ENCODE data around the gene CUEDC1.

DNA sequence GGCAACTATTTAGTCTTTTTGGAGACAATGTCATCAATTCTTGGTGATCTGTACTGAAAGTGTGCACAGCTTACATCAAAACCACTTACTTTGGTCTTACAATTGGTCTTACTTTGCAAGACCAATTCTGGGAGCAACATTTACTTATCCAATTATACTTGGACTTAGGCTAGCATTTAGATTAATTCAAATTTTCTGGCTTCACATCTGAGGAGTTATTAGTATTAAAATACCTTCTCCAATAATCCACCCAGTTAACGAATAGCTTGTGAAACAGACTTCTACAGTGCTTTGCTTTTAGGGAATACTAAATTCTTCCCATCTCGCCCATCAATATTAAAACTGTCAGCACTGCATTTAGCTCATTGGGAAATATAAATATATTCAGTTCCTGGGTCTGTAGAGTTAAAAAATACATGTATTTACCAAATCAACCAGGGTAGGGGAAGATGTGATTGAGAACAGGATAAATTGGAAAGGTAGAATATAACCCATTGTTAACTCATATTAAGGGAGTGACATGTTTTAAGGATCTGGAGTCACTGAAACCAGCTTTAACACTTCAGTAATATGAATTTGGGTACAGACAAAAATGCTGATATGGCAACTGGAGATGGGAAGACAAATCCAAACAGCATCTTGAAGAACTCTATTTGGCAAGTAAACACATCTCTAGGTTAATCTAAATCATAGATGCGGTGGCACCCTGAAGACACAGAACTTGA is 42.0 kb upstream of the CUEDC1 start:
- no peak for TF ChIP-seq POLR2A (IDR thresholded peaks at IDR 0.05)
- TF ChIP-seq, protein P1, sequence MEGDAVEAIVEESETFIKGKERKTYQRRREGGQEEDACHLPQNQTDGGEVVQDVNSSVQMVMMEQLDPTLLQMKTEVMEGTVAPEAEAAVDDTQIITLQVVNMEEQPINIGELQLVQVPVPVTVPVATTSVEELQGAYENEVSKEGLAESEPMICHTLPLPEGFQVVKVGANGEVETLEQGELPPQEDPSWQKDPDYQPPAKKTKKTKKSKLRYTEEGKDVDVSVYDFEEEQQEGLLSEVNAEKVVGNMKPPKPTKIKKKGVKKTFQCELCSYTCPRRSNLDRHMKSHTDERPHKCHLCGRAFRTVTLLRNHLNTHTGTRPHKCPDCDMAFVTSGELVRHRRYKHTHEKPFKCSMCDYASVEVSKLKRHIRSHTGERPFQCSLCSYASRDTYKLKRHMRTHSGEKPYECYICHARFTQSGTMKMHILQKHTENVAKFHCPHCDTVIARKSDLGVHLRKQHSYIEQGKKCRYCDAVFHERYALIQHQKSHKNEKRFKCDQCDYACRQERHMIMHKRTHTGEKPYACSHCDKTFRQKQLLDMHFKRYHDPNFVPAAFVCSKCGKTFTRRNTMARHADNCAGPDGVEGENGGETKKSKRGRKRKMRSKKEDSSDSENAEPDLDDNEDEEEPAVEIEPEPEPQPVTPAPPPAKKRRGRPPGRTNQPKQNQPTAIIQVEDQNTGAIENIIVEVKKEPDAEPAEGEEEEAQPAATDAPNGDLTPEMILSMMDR (IDR thresholded peaks at IDR 0.05): no peak
